Glutamatergic neuron (in vitro differentiated cells): ENCODE data around the gene MIOX. TPM values are rescaled to one million over a fixed set of nuclear protein-coding genes. Genes with fewer than 3 reads are reported as not detected.

ENCODE experiments used
- DNase-seq: peaks from one replicate; pipeline ENCODE4 v3.0.0; 2022
- H3K27ac Mint-ChIP-seq: one replicate; pipeline ENCODE4 v1.8.0; 2020; ENCODE audit warnings: mild to moderate bottlenecking, mixed read lengths, inconsistent platforms; ENCODE audit not compliant: unreplicated experiment
- H3K27me3 Mint-ChIP-seq: one replicate; pipeline ENCODE4 v1.8.0; 2020; ENCODE audit warnings: mild to moderate bottlenecking, moderate library complexity, mixed read lengths, inconsistent platforms; ENCODE audit not compliant: unreplicated experiment
- H3K36me3 Mint-ChIP-seq: one replicate; pipeline ENCODE4 v1.8.0; 2020; ENCODE audit warnings: mild to moderate bottlenecking, mixed read lengths, inconsistent platforms; ENCODE audit not compliant: unreplicated experiment
- H3K4me1 Mint-ChIP-seq: one replicate; pipeline ENCODE4 v1.8.0; 2020; ENCODE audit warnings: mild to moderate bottlenecking, low read depth, mixed read lengths, inconsistent platforms; ENCODE audit not compliant: unreplicated experiment
- H3K4me3 Mint-ChIP-seq: one replicate; pipeline ENCODE4 v1.8.0; 2020; ENCODE audit warnings: mild to moderate bottlenecking, mixed read lengths, inconsistent platforms; ENCODE audit not compliant: unreplicated experiment
- H3K9me3 Mint-ChIP-seq: one replicate; pipeline ENCODE4 v1.8.0; 2020; ENCODE audit warnings: mild to moderate bottlenecking, moderate library complexity, mixed read lengths, inconsistent platforms; ENCODE audit not compliant: unreplicated experiment
- CTCF ChIP-seq: fragments of 200-600 bp; sonication (generic); IDR thresholded peaks from one replicate; pipeline ENCODE4 v1.5.0; 2021; ENCODE audit not compliant: partially characterized antibody, unreplicated experiment
- total RNA-seq: library from RNA; stranded (reverse); fragmentation: NEBNext Ultra II Directional; extraction: Animal tissue kit (Norgen Biotek cat#: 25700); gene quantifications from one replicate; pipeline ENCODE4 v1.2.1, GENCODE V29; 2021; ENCODE audit not compliant: unreplicated experiment

Gene MIOX
- total RNA-seq, 1 donor from 2014 or later, result 4.0 TPM

GRCh38 chr22:50465066-50465930 lies 21.4 kb upstream of the MIOX start:
- H3K4me1 Mint-ChIP-seq, result peaks cover 5% of the 10 kb centered on the region
- no peaks in the 10 kb centered on the region for H3K36me3 Mint-ChIP-seq
- H3K27ac Mint-ChIP-seq, result no peak overlapping the region
- no peak for DNase-seq
- H3K9me3 Mint-ChIP-seq, result peaks cover 3% of the 10 kb centered on the region
- H3K4me3 Mint-ChIP-seq, result no peak overlapping the region
- TF ChIP-seq CTCF, result no peak
- peaks cover 10% of the 10 kb centered on the region for H3K27me3 Mint-ChIP-seq

GRCh38 chr22:50467341-50467740 lies 19.3 kb upstream of the MIOX start:
- Mint-ChIP-seq H3K4me3 (no peak overlapping the region), H3K27me3 (peaks cover 13% of the 10 kb centered on the region), H3K27ac (no peak overlapping the region), H3K9me3 (peaks cover 2% of the 10 kb centered on the region), H3K36me3 (no peaks in the 10 kb centered on the region), H3K4me1 (peaks cover 13% of the 10 kb centered on the region)
- no peak for TF ChIP-seq CTCF
- no peak for DNase-seq

GRCh38 chr22:50467773-50468440 lies 18.8 kb upstream of the MIOX start:
- TF ChIP-seq CTCF, result no peak
- no peaks in the 10 kb centered on the region for H3K36me3 Mint-ChIP-seq
- H3K27me3 Mint-ChIP-seq, result peaks cover 14% of the 10 kb centered on the region
- H3K27ac Mint-ChIP-seq, result no peak overlapping the region
- no peak for DNase-seq
- peaks cover 2% of the 10 kb centered on the region for H3K9me3 Mint-ChIP-seq
- no peak overlapping the region for H3K4me3 Mint-ChIP-seq
- peaks cover 13% of the 10 kb centered on the region for H3K4me1 Mint-ChIP-seq

GRCh38 chr22:50468626-50469025 lies 18.0 kb upstream of the MIOX start:
- no peak for TF ChIP-seq CTCF
- peak overlapping the region; percentile 34 for H3K27ac Mint-ChIP-seq
- H3K4me1 Mint-ChIP-seq, result peaks cover 17% of the 10 kb centered on the region
- no peak for DNase-seq
- H3K27me3 Mint-ChIP-seq, result peaks cover 12% of the 10 kb centered on the region
- peak overlapping the region; percentile 58 for H3K4me3 Mint-ChIP-seq
- H3K9me3 Mint-ChIP-seq, result peaks cover 5% of the 10 kb centered on the region
- H3K36me3 Mint-ChIP-seq, result no peaks in the 10 kb centered on the region
